Activated T-cell treated with anti-CD3 and anti-CD28 coated beads, Interleukin-2, amount 50 U/mL, for 1 hour (primary cell): ENCODE results near the gene OSCP1.

Experiments used
- DNase-seq: peaks from one replicate; pipeline ENCODE4 v3.0.0-alpha.2; 2020

Gene OSCP1

GRCh38 chr1:36377791-36378492, 72.3 kb downstream of the OSCP1 start:
- DNase-seq = no peak

- no peak for DNase-seq
Measured at GRCh38 chr1:36372617-36373016, 77.6 kb downstream of the OSCP1 start.

GRCh38 chr1:36369061-36369861, 81.0 kb downstream of the OSCP1 start:
- DNase-seq = peak; percentile 87
